Fibroblast of pulmonary artery (primary cell): Measurements from ENCODE around the gene RNF220.

Experiments
- DNase-seq: peaks from one replicate; pipeline ENCODE4 v3.0.0-alpha.2; 2010; ENCODE audit warnings: low read depth
- H3K4me3 ChIP-seq: replicated peaks from 2 replicates; pipeline ENCODE4 v1.5.1; 2011; ENCODE audit warnings: low read depth, mild to moderate bottlenecking, control low read depth, low read length, moderate library complexity
- TF ChIP-seq, protein P1 (sequence below): IDR thresholded peaks from 2 replicates; pipeline ENCODE4 v1.5.1; 2011; ENCODE audit warnings: mild to moderate bottlenecking, control low read depth, low read length, inconsistent platforms; ENCODE audit errors: missing control alignments

RNF220 gene

DNA sequence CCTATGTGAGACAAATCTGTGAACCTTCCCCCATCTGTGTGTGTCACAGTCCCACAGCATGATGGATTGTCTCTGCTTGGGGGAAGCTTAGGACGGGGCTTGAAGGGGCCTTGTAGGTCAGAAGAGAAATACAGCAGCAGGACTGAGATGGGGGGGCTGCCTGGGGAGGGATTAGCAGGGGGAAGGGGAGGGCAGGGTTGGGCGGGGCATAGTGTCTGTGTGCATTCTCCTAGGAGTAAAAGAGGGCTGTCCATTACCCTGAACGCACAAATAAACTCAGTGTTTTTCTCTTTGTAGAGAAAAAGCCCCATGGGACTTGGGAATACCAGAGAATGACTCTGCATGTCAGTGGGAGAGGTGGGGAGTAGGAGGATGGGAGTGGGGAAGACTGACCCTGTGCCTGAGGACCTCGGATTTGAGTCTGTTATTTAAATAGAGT is 16.4 kb downstream of the RNF220 start:
- H3K4me3 ChIP-seq, result no peak overlapping the region
- no peak for DNase-seq
- TF ChIP-seq, protein P1, sequence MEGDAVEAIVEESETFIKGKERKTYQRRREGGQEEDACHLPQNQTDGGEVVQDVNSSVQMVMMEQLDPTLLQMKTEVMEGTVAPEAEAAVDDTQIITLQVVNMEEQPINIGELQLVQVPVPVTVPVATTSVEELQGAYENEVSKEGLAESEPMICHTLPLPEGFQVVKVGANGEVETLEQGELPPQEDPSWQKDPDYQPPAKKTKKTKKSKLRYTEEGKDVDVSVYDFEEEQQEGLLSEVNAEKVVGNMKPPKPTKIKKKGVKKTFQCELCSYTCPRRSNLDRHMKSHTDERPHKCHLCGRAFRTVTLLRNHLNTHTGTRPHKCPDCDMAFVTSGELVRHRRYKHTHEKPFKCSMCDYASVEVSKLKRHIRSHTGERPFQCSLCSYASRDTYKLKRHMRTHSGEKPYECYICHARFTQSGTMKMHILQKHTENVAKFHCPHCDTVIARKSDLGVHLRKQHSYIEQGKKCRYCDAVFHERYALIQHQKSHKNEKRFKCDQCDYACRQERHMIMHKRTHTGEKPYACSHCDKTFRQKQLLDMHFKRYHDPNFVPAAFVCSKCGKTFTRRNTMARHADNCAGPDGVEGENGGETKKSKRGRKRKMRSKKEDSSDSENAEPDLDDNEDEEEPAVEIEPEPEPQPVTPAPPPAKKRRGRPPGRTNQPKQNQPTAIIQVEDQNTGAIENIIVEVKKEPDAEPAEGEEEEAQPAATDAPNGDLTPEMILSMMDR, result no peak

DNA sequence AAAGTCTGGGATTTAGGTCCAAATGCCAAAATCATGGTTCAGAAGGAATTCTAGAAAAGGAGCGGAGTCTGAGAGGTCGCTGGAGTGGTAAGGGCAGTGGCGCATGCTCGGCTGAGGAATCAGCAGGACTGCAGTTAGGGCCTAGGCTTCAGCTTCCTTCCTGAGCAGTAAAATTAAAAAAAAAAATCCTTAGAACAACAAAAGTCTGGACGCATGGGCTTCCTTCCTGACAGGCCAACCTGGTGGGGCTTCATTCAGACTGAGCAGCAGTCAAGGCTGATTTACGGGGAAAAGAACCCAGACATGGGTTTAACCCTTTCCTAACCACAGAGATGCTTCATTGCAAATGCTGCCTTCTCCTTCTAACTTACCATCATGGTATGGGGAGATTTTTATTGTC is 17.1 kb downstream of the RNF220 start:
- no peak for DNase-seq
- TF ChIP-seq, protein P1, result no peak
- H3K4me3 ChIP-seq, result no peak overlapping the region

DNA sequence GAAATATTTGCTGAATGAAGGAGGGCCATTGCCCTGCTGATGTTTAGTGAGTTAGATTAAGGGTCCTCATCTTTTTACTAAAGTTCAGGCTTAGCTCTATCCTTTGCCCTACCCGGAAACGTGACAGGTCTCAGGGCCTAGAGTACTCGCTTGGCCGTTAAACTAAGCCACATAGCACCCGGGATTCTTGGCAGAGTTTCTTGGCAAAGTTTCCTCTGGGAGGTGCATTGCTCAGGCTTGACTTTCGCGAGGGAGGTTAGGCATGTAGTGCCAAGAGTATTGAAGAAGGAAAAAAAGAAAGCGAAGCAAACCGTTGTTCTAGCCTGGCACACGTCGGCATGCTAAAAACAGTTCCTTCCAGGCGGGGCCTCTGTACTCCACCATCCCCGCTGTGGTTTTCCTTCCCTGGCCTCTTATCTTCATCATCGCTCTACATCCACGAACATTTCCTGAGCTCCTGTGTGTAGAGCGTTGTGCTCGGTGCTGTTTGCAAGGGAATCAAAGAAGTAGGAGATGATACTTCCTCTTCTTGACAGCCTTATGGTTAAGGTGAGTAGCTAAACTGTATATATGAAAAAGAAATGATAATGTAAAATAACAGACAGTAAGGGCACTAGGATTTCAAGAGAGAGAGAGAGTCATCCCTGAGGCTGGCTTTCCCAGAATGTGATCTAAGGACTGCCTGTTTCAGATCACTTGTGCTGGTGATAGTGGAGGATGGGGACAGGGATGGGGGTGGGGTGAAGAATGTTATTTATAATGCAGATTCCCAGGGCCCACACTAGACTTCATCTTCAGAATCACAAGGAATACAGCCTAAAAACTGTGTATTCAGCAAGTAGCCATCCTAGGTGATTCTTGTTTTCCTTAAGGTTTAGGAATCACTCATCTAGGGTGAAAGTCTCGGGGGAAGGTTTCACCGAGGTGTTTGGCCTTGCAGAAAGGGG is 18.8 kb downstream of the RNF220 start:
- DNase-seq, result peak; percentile 86
- H3K4me3 ChIP-seq, result no peak overlapping the region
- TF ChIP-seq, protein P1, result no peak

- TF ChIP-seq, protein P1, result no peak
- no peak overlapping the region for H3K4me3 ChIP-seq
- no peak for DNase-seq
These were observed 19.7 kb downstream of the RNF220 start for GRCh38 chr1:44424747-44425146.

DNA sequence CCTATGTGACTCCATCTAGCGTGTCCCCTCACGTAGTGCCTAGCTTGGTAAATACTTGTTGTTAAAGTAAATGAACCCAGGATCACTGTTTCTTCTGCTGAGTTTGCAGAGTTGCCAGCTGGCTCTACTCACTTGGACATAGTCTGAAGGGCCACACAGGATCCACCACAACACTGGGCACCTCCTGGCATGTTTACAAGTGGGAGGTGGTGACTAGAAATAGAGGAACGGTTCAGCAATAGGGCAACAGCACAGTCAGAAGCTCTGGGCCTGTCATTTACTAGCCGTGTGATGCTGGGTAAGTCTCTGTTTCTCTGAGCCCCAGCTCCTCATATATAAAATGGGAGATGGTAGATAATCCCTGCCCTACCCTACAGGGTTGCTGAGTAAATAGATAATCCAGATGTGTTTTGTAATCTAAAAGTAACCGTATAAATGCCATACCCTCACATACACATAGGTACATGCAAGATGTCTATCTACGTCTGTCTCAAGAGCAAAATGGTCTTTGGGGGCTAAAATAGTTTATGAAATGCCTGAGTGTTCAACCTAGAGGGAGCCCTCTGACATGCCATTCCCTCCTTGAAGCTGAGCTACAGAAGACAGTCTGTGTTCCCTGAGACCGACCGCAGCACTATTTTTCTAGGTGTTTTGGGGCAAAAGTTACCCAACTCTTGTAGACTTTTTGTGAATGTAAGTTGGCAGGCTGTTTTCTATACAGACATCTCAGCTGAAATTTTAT is 20.5 kb downstream of the RNF220 start:
- H3K4me3 ChIP-seq, result no peak overlapping the region
- DNase-seq, result no peak

DNA sequence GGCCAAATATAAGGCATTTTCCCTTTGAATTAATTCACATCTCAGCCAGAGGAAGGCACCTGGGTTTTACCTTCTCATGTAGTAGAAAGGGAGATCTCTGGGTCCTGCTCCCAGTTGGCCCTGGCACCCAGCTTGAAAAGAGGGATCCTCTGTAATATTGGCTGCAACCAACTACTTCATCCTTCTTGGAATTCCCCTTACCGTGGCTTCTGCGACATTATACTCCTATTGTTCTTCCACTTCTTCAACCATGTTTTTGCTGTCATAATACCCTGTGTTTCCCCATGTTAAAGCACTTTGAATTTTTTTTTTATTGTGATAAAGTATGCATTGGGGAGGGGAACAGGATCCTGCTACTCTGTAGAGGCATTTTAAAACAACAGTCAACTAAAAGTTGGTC is 26.8 kb downstream of the RNF220 start:
- H3K4me3 ChIP-seq, result no peak overlapping the region
- TF ChIP-seq, protein P1, result no peak
- no peak for DNase-seq

More for the DNA sequence above, 20.5 kb downstream of the RNF220 start:
- TF ChIP-seq, protein P1, result no peak
